Endometrial microvascular endothelial cells (primary cell): ENCODE results near the gene ADAMTSL2. TPM values are rescaled to one million over a fixed set of nuclear protein-coding genes. Genes with fewer than 3 reads are reported as not detected.

Experiments
- in situ Hi-C: cut with HindIII; loops from 2 replicates; pipeline ENCODE4 v1.10.0; 2017; ENCODE audit warnings: low sequenced_read_pairs, low pct_unique_long_range_greater_than_20kb; ENCODE audit errors: inconsistent ontology term
- total RNA-seq: library from RNA; depleted of rRNA; stranded (reverse); fragments of >200 nt; gene quantifications from one replicate; pipeline ENCODE4 v1.2.3, GENCODE V29; 2015; ENCODE audit errors: inconsistent ontology term

The ADAMTSL2 gene
- total RNA-seq, 1 donor from 2014 or later: not detected

DNA sequence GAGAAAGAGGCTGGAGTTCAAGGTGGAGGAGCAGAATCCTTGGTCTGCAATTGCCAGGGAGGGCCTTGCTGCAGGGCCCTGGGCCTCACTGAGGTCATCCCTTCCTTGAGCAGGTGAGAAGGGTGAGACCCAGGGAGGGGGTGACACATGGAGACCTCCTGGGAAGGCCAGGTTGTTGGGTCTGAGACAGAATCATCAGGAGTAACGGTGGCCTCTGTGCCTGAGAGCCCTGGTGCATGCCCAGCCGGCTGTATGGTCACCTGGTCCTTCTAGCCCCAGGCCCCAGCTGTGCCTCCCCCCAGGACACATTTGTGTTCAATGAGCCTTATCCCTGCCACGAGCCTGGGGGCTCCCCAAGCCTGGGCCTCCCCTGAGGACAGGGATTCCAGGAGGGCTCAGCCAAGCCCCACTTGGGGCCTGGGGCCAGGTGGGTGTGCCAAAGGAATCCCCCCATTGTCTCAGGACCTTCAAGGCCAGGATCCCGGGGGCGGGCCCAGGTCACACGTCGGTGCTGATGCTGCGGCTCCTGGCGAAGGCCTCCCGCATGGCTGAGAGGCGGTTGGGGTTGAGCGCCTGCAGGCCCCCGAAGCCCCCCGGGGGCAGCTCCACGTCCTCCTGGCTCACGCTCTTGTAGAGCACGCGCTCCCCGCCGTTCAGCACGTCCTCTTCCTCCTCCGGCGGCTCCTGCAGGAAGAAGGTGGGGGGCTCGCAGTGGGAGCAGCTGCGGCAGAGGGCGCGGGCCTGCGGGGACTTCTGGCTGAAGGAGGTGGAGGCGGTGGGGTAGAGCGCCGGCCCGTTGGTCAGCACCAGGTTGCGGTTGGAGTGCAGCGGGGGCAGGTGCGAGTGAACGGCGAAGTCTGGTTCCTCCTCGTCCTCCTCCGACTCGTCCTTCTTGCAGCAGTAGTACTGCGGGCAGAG is 44.3 kb downstream of the ADAMTSL2 start:
- in situ Hi-C loops: no loop called here

DNA sequence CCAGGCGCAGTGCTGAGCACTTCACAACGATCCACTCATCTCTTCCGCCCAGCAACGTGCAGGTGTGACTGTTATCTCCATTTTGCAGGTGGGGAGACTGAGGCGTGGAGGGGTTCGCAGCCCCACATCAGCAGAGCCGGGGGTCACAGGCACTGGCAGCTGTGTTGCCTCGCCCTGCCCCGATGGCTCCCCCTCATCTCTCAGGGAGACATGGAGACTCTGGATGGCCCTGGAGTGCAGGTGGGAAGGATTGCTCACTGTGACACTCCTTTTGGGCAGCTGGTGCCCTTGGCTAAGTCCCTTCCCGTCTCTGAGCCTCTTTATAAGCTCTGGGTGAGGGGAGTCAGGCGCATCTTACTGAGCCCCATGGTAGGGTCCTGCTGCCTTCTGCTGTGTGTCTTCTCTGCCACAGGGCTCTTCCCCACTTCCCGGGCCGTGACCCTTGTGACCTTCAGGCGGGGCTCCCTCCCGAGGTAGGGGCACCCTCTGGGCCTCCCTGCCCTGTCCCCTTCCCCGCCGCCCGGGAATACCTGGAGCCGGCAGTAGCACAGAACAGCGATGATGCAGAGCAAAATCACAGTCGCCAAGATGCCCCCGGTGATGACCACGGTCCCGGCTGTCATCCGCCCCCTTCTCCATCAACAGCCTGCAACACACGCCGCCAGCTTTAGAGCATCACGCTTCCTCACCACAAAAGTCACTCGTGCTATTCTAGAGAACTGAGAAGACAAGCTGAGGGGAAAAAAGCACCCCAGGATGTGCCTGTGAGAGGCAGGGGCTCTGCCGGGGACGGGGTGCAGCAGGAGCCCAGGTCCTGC is 45.3 kb downstream of the ADAMTSL2 start:
- in situ Hi-C loops: no loop called here

DNA sequence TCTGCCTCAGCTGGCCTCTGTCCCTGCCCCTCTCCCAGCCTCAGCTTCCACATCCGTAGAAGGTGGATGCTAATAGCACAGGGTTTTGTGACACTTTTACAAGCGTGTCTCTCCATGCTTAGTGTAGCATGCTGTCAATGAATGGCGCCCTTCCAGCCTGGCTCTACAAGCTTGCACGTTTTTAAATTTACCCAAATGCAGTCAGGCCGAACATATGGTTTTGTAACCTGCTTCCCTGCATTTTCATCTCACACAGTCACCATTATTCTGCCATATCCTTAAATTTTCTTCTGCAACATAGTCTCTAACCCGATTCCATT is 45.9 kb downstream of the ADAMTSL2 start:
- in situ Hi-C loops: no loop called here

DNA sequence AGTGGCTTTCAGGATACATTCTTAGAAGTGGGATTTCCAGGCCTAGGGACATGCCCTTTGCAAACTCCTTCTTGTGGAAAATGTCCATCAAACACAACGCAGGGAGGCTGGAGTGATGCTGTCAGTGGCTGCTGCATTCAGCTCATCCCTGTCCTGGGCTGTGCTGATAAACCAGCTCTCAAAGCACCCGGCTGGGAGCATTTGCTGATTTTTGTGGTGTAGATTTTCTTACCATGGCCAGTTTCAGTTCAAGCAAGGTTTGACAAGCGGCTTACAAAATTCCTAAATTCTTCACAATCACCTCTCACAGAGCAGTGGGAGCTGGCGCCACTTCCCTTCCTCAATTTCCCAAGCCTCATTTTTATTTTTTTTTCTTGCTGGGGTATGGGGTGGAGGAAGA is 46.5 kb downstream of the ADAMTSL2 start:
- in situ Hi-C loops: no loop called here

DNA sequence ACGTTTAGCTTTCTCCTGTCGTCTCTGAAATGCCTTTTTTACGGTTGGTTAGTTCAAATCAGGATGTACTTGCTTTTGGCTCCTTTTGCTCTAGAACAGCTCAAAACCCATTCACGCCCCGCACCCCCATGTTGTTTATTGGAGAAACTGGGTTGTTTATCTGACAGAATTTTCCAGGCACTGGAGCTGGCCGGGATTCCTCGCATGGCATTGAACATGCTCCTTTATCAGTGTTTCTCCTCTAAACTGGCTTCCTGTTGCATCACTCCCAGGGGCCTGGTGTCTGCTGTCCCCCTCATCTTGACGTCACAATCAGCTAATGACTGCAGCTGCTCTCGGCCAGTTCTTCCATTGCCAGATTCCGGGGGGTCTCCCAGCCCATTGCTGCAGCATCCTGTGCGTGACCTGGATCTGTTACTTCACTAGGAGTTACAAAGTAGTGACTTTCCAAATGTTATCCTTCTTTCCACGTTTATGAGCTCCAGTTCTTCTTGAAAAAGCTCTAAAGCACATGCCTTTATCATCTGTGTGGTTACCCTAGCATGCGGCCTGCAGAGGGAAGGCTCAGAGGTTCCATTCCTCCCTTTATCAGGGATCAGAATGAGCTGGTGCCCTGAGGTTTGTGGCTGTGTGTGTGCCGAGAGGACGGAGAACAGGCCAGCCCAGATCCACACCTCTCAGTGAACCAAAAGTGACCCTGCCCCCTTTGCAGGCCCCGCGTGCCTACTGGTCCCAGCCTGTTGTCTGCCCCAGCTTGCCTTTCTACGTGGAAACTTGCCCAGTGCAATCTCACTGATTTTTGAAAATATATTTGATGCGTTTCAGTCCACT is 47.2 kb downstream of the ADAMTSL2 start:
- in situ Hi-C loops: no loop called here

DNA sequence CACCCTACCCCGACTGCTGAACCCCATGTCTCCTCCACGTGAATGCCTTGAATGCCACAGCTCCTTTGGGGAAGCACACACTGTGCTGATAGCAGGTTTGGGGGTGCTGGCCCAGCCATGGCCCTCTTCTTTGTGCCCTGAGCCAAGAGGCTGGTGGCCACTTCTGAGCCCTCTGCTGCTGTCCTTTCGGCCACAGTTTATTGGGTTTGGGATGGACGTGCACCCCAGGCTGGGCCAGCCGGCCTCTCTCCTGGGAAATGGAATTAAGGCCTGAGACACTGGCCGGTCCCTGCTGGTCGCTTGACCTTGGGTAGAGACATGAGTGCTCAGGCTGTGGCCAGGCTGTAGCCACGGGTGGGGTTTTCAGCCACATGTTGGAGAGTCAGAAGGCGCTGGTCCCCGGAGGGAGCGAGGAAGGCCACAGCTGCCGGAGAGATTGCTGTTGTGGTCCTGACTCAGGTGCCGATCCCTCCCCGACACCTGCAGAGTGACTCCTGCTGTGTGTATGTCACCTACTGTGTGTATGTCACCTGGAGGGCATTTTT is 48.1 kb downstream of the ADAMTSL2 start:
- in situ Hi-C loops: no loop called here

DNA sequence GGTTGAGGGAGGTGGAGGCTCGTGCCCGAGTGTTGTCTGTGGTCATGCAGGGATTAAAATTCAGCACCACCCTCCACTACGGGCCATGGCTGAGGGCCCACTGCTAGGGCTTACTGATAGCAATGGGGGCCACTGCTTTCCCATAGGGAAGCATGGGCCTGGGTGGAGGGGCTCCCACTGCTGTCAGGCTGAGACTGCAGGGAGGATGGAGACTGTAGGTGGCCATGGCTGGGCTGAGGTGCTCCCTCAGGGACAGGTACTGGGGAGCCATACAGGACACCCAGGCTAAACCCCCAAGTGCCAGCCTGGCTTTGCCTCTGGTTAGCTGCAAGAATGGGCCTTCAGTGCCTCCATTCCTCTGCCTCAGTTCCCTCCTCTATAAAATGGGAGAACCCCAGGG is 48.6 kb downstream of the ADAMTSL2 start:
- in situ Hi-C loops: no loop called here

DNA sequence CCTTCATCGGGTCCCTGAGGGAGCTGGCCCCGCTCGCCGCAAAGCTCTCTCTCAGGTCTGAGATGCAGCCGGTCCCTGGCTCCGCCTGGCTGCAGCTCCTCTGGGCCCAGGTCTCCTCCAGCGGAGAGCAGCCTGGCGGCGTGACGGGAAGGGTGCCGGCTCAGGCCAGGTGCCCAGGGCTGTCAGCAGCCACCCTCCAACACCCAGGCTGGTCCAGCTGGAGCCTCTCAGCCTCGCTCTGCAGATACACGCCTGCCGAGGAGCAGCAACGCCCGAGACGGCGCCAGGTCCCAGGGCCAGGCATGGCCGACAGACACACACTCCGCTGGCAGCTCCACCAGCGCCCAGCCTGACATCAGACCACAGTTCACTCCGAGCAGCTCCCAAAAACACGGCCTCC is 49.1 kb downstream of the ADAMTSL2 start:
- in situ Hi-C loops: no loop called here

DNA sequence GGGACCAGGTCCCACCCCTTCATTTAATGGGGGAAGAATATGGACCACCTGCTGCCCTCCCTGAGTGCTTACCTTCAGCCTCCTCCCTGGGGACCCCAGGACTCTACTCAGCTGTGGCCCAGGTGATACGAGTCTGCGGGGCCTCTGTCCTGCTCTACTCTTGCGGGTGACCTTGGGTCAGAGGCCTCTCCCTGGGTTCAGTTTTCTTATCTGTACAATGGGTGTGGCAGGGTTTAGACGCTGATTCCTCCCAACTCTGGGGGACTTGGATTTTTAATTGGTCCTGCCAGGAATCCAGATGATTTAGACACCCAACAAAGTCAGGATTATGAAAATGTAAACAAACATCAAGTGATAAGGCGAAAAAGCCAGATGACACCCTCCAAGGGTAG is 49.7 kb downstream of the ADAMTSL2 start:
- in situ Hi-C loops: no loop called here

DNA sequence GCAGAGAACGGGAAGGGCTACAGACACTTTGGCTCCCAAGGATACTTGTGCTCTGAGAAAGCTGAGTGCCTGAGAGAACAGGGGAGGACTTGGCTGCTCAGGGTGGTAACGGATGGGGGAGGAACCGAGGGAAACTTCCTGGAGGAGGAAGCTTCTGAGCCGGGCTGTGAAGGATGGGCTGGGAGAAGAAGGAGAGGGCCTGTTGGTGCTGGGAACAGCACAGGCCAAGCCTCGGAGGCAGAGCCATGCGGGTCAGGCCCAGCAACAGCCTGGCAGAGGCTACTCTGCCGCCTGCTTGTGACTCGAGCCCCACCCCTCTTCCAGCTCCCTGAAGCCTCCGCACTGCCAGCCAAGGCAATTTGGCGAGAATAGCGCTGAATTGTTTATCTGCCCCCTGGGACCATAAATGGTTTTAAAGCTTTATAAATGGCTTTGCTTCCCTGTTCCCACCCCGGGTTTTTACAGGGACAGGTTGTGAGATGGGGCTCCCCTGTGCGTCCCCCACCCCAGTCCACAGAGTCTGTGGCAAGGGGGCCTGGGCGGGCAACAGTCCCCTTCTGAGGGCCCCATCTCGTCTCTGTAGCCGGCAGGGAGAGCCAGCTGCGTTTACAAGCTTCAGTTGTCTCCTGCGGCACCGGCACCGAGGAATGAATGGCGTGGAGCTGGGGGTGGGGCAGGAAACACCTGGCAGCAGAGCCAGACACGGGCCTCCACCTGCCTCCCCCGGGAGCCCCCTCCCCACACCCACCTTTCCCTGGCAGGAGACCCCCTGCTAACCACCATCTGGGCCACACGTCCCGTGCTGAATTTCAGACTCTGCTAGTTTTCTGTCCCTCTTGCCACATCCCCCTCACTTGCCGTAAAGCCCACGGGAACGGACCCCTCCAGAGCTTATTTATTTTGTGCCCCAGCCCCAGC is 50.3 kb downstream of the ADAMTSL2 start:
- in situ Hi-C loops: no loop called here

DNA sequence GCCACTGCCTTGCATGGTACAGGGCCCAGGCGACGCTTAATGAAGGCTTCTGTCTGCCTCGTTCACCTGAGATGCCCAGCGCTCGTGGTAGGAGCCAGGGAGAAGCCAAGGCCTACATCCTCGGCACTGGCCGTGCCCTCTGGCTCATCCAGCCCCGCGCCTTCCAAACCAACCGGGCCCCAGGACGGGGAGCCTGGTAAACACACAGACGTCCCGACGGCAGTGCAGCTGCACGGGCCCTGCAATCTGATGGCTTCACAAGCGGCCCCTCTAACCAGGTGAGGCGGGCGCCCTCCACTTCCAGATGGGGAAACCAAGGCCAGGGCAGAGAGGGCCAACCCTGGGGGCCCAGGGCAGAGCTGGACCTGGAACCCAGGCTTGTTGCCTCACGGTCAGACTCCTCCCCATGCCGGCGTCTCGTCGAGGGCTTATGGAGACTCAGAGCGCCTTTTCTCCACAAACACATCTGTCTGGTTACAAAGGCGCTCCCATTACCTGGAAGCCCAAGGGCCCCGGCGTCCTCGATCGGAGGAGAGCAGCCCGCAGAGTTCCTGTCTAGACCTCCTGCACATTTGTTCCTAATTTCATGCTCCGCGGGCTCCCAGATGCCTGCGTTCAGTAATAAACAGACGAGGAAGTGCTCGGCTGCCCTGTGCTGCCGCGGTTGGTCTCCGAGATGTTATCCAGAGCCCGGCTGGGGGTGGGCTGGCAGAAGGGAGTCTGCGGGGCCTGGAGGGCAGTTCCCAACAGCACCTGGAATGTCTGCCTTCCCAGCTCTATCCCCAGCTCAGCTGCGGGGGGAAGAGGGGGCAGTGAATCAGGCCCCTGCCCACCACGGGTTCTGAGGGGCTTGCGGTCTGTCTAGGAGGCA is 51.2 kb downstream of the ADAMTSL2 start:
- in situ Hi-C loops: no loop called here

DNA sequence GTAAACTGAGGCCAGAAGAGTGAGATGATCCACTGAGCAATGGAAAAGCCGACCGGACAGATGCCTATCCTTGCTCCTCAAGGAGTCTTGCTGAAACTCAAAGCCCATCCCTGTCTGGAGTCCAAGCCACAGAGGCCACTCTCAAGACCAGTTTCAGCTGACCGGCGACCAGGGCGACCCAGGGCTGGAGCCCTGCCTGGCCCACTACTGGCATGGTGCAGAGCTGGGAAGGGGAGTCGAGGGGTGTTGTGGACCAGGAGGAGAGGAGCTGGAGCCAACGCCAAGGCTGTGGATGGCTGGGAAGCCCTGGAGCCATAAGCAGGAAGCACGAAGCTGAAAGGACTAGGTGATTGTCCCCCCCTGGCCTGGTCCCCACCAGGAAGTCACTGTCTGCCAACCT is 52.5 kb downstream of the ADAMTSL2 start:
- in situ Hi-C loops: no loop called here

DNA sequence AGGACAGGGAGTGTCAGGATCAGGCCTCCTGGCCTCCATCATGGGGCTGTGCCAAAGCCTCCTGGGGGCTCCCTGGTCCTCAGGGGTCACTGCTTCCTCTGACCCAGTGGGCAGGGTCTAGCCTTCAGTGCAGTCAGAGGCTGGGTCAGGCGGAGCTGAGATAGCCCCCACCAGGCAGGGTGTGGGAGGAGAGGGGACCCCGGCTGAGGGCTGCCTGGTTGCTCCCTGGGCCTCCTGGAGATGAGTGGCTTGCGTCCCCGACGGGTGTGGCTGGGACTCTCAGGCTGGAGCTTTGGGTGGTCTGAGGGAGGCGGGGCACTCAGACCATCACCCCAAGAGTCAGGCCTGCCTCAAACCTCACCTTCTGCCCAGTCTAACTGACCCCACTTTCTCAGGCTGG is 53.0 kb downstream of the ADAMTSL2 start:
- in situ Hi-C loops: no loop called here

DNA sequence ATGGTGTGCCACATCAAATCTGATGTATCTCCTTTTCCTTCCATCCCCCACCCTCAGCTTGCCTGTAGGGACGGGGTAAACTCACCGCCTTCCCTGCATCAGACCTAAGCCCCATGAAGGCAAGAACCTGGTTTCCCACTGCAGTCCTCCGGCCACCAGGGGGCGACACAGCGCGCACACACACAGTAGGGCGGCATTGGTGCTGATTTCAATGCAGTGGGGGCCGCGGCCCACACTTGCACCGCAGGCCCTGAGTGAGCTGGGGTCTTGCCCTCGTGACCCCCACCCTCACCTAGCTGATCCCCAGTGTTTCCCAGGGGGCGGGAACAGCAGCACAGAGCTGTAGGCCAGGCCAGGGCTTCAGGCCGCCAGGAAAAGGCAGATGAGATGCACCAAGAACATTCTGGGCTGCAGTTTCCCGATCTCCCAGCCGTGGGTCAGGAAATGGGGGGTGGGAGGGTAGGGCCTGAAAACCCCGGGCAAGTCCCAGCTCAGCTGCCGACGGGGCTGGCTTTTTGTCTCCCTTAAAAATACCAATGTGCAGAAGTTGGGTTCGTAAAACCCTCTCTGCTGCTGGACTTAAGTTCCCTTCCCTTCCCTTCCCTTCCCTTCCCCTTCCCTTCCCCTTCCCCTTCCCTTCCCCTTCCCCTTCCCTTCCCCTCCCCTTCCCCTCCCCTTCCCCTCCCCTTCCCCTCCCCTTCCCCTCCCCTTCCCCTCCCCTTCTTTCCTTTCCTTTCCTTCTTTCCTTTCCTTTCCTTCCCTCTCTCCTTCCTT is 55.1 kb downstream of the ADAMTSL2 start:
- in situ Hi-C loops: no loop called here

DNA sequence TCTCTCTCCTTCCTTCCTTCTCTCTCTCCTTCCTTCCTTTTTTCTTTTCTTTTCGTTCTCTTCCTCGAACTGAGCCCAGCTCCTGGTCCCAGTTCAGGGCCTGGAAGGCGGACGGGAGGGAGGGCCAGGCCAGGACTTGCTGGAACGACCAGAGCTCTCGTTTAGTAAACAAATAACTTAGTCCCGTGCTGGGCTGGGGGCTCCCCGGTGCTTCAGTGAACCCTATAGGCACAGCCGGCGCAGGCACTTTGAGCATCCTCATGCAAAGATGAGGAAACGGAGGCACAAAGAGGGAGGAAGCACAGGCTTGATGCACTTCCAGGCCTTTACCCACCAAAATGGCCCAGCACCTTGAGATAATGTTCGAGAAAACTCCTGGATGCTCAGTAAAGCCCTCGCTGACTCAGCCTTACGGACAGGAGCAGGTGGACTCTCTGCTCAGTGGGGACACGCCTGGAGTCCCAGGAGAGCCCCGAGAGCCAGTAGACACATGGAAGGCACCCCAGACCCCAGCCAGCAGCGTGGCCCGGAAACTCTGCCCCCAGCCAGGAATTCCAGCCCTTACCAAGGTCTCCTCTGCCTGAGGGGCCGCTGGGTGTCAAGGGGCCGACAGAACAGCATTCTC is 55.8 kb downstream of the ADAMTSL2 start:
- in situ Hi-C loops: no loop called here
